GM12872 (cell line): Measurements from ENCODE around the gene SSBP2.

ENCODE experiments used
- CTCF ChIP-seq: IDR thresholded peaks from 3 replicates; pipeline ENCODE4 v1.5.1; 2011; ENCODE audit warnings: low read depth, mild to moderate bottlenecking, low read length, moderate library complexity; ENCODE audit not compliant: insufficient read depth

The SSBP2 gene

GRCh38 chr5:81719743-81720345 is 31.1 kb downstream of the SSBP2 start:
- TF ChIP-seq CTCF = no peak

- no peak for TF ChIP-seq CTCF
Observed at GRCh38 chr5:81718300-81718699, 32.6 kb downstream of the SSBP2 start.

GRCh38 chr5:81717860-81718259 is 33.0 kb downstream of the SSBP2 start:
- TF ChIP-seq CTCF = no peak

GRCh38 chr5:81717226-81717625 is 33.7 kb downstream of the SSBP2 start:
- no peak for TF ChIP-seq CTCF

GRCh38 chr5:81708889-81709288 is 42.0 kb downstream of the SSBP2 start:
- no peak for TF ChIP-seq CTCF

- no peak for TF ChIP-seq CTCF
Observed at GRCh38 chr5:81703840-81704239, 47.1 kb downstream of the SSBP2 start.

GRCh38 chr5:81700166-81700565 is 50.7 kb downstream of the SSBP2 start:
- no peak for TF ChIP-seq CTCF
